ENCODE results near the gene MID2.
"Not testable (repeated sequence)": the region's sequence is repeated elsewhere in the genome, so short reads cannot be mapped to it uniquely, and the experiment has no call there.

MID2 gene

DNA sequence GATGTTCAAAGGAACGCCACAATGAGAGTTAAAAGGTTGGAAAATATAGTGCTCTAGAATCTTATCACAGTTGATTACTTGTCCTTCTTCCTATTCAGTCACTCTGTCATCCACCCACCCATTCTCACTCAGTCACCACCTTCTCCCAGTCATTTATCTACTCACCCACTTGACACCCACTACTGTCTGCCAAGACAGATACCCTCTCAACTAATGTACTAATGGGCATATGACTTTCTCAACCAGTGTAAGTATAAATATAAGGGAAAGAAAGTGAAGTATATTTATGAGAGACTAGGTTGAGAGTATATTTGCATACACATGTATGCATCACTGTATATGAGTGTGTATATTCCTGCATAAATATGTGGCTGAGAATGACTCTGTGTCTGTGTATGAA is 20.0 kb downstream of the MID2 start:
- no peak for DNase-seq

DNA sequence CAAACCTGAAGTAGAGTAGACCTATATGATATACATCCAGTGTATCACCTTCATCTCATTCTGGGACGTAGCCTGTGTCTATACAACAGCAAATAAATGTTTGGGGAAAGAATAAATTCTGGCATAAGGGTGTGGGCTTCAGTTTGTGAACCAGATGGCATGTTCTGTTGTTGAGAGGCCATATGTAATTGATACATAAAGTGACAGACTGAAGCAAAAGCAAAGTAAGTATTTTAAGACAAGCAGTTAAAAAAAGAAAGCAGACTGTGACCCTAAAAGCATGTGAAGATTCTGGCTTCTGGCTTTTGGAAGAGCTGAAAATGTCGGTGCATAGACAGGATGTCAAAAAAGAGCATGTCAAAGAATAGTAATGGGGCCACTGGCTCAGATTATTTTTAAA is 22.9 kb downstream of the MID2 start:
- DNase-seq = no peak

DNA sequence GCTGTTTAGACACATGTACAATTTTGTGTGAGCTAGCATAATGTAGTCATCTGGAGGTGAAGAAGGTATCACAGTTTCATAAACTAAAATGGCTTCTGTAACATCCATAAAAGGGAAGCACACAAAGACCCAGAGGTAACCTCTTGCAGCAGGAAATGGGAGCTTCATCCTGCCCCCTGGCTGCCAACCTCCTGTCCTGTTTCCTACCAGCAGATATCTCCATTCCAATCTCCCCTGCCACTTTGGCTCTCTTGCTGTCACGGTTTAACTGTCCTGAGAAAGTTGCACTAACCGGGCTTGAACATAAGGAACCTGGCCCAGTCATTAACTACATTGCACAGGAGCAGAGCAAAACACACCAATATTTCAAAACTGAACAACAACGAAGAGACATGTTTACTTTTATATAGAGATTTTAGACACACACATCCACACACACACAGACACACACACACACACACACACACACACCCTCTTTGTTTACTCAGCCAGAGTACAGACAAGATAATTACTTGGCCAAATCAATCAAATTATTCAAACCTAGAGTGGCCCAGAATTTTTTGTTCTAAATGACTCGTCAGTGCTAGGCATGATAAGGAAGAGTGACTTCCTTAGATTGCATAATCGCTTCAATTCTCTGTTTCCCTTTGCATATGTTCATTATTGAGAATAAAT is 24.2 kb downstream of the MID2 start:
- no peak for DNase-seq

DNA sequence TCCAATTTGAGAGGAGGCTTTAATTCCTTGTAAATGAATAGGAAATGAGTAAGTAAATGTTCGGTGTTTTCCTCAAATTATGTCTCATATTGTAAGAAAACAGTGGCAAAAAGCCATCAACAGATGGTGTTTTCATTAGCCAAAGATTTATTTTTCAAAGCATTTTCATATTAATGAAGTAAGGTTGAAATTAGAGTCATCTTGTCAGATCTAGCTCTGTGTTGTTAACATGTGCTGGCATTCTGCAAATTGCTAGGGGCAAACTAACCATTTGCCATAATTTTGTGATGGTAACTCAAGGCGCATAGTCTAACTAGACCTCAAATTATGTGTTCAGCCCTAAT is 24.7 kb downstream of the MID2 start:
- DNase-seq = no peak

DNA sequence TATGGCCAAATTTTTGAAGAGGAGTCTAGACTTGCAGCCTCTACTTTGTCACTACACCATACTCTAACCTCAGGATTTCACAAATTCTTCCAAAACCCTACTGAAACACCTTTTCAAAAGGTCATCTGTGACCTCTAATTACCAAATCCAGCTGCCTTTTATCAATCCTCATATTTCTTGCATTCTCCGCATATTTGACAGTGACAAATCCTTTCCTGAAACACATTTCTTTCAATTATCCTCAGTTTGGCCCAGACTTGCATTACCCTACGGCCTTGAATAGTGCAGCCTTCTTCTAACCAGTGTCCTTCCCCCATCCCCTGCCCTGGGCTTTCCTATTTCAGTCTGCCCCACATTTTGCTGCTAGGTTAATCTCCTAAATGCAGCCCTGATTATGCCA is 25.5 kb downstream of the MID2 start:
- DNase-seq = no peak

DNA sequence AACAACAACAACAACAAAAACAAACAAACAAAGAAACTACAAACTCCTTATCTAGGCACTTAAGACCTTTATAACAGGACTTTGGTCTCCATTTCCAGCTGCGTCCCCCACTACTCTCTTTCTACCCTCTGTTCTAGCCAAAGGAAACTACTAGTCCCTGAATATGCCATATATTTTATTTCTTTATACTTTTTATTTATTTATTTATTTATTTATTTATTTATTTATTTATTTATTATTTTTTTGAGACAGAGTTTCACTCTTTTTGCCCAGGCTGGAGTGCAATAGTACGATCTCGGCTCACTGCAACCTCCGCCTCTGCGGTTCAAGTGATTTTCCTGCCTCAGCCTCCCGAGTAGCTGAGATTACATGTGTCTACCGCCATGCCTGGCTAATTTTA is 26.0 kb downstream of the MID2 start:
- not testable (repeated sequence) for DNase-seq

DNA sequence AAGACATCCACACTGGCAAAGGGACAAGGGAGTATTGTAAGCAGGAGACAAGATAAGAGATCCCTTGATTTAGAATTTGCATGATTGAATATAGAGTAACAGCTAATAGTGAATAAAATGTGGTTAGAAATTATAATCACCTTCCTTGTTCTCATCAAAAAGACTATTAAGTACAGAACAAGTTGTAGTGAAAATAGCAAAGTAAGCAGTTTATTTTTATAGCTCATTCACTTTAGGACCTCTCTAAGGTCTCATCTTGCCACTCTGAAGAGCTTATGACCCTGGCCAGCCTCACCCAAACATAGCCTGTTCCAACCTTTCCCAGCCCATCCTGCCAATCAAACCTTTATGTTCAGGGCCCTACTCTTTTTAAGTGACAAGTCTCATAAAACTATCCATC is 30.6 kb downstream of the MID2 start:
- DNase-seq = no peak

DNA sequence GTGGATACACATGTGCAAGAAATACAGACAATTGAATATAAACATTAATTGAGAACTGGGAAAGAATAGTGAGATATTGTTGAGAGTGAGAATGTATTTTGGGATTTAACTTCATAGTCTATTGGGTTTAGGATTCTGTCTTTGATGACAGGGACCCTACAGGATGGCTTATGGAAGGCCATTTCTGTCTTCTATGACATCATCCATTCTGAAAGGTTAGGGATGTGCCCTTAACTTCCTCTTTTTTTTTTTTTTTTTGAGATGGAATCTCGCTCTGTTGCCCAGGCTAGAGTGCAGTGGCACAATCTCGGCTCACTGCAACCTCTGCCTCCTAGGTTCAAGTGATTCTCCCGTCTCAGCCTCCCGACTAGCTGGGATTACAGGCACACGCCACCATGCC is 31.4 kb downstream of the MID2 start:
- DNase-seq = not testable (repeated sequence)

DNA sequence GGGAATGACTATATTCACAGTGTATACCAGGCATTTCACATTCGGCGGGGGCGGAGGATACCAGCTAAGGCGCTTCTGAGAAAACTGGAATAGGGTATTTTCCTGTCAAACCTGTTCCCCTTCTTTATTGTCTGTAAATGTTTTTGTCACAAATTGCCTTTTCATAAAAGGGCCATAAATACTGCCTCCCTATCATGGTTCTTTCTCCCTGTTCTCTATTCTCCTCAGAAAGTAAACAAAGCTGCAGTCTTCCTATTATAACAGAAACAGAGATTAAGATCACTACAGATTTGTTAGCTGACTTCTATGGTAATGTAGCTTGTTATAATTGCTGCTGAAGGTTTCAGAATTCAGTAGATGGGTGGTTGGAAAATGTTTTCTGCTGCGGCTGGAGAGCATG is 32.2 kb downstream of the MID2 start:
- no peak for DNase-seq

DNA sequence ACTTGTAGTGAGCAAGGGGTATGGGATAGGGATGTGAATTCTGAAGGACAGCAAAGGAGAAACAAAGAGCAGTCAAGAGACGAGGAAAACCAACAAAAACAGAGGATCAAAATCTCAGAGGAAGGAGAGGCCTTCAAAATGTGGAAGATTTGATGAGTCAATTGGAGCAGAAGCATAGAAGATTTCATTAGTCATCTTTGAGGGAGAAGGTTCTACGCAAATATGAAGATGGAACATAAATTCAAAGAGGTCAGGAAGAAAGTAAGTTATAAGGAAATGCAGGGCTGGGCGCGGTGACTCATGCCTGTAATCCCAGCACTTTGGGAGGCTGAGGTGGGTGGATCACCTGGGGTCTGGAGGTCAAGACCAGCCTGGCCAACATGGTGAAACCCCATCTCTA is 35.4 kb downstream of the MID2 start:
- no peak for DNase-seq

DNA sequence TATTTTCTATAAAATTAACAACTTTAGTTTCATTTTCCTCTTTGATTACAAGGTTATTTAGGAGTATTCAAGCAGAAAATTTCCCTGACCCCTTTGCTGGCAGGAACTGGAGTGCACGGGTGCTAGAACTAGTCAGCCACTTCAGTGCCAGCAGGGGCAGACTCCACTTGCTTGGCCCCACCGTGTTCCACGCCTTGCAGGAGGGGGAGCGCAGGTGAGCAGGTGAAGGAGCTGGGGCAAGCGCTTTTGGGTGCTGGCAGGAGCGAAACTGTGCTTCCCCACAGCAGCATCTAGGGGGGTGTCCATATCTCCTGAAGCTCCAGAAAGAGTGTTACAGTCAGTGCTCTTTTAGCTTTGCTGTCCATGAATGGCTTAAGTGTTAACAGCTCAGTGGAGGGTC is 45.5 kb downstream of the MID2 start:
- DNase-seq = no peak

DNA sequence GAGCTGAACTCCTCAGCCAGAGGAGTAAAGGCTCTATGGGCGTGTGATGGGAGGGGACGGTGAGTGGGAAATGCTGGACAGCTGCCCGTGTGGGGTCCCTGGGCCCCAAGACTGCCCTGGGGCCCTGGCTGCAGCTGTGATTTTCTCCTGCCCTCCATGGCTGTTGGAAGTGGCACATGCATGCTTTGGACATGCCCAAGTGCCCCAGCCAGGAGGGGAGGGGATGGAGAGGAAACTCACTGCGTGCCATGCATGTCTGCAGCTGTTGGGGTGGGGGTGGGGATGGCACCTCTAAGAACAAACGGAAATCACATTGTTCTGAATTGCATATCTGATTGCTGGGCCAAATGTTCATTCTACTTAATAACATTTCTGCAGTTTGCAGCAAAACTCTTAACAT is 52.4 kb downstream of the MID2 start:
- DNase-seq = no peak

DNA sequence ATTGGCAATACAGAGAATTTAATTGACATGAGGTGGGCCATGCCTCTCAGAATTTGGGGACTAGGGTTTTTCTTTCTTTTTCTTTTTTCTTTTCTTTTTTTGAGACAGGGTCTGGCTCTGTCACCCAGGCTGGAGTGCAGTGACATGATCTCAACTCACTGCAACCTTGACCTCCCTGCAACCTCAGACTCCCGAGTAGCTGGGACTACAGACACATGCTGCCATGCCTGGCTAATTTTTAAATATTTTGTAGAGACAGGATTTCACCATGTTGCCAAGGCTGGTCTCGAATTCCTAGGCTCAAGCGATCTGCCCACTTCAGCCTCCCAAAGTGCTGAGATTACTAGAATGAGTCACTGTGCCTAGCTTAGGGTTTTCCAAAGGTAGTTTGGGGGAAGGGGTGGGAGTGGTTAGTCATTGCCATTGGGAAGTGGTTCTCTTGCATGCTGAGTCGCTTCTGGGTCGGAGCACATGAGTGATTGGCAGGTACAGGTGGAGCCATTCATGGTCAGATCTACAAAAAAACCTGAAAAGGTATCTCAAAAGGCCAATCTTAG is 54.5 kb downstream of the MID2 start:
- peak; percentile 4 for DNase-seq

DNA sequence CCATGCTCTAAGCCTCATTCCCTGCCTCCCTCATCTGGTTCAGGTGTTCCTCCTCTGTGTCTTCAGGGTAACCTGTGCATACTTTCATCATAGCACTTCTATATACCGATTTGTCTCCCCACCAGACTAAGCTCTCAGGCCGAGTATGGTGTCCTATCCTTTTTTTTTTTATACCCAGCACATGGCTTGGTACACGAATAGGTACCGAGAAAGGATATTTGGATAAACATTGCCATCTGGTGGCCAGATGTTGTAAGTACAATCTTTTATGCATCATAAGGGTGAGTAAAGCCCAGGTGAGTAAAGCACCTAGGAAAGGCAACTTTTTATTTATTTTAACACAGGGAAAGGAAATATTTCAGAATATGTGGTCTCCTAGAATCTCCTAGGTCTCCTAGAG is 68.4 kb downstream of the MID2 start:
- peak; percentile 3 for DNase-seq

DNA sequence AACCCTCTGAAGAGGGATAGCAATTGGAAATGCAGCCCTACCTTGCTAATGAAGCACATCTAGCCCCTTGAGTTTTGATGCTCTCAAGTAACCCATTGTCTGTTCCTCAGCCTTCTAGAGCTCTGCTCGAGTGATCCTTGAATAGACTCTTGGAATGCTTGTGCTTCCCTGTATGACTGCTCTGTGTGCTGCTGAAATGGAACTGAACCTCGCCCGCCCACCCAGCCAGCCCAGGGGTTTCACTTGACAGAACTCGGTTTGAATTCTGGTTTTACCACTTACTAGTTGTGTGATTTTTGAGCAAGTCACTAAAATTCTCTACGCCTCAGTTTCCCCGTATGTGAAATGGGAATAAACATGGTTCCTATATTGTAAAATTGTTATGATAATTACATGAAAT is 77.1 kb downstream of the MID2 start:
- DNase-seq = no peak

DNA sequence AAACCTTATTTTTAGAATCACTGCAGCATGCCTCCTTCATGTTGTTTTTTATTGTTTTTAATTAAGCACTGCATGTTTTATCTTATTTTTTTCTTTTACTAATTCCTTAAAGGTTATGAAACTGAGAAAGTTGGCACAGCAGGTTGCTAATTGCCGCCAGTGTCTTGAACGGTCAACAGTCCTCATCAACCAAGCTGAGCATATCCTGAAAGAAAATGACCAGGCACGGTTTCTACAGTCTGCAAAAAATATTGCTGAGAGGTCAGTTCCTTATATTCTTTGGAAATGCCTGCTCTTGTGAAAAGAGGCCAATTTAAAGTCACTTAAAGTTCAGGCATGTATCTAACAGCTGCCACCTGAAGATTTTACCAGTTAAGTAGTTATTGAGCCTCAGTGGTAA is 79.7 kb downstream of the MID2 start:
- DNase-seq = no peak

DNA sequence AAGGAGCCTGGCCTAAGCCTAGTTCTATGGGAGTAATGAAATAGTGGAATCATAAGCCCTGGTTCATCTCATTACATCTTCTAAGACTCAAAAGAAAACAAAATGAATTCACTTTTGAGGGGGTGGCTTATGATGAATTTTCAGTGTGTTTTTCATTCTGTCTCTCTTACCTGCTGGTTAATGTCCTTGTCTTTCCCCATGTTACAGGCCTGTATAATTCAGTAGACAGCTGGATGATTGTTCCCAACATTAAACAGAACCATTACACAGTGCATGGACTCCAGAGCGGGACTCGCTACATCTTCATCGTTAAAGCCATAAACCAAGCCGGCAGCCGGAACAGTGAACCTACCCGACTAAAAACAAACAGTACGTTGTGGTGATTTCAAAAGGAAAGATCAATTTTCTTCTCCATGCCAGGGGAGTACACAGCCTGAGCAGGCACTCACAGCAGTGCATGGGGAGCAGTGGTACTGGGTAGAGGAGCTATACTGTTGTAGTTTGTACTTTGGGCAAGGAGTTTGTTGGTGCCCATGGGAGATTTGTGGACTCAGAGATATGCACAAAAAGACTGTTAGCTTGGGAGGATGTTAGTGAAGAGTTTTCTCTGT is 98.6 kb downstream of the MID2 start:
- no peak for DNase-seq

DNA sequence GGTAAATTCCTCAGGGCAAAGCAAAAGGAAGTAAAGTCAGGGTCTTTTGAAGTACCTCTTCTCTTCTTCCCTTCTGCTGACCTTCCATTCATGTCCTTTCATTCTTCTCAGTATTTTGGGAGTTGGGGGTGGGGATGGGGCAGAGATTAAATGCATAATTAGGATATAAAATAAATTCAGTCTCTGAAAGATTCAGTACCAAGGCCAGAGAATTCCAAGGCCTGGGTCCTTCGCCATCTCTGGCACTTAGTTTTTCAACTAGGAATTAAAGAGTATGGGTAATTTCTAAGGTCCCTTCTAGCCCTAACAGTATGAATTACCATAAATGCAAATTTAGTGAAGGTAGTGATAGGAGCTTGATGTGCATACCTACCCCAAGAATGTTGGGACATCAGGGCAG is 108.6 kb downstream of the MID2 start:
- no peak for DNase-seq

DNA sequence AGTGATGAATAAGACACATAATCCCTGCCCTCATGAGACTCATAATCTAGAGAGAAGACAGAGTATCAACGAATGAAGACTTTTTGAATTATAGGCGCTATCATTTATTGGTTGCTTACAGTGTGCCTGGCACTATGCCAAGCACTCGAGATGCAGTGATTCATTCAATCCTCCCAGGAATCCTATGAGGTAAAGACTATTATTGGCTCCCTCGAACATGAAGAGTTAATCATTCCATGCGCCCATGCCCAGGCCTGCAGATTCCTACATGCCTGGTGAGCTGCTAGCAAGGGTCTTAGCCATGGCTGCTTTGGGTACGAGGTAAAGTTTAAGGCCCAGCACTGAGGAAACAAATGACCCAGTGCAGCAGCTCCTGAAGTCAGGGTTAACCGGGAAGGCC is 109.5 kb downstream of the MID2 start:
- DNase-seq = no peak

DNA sequence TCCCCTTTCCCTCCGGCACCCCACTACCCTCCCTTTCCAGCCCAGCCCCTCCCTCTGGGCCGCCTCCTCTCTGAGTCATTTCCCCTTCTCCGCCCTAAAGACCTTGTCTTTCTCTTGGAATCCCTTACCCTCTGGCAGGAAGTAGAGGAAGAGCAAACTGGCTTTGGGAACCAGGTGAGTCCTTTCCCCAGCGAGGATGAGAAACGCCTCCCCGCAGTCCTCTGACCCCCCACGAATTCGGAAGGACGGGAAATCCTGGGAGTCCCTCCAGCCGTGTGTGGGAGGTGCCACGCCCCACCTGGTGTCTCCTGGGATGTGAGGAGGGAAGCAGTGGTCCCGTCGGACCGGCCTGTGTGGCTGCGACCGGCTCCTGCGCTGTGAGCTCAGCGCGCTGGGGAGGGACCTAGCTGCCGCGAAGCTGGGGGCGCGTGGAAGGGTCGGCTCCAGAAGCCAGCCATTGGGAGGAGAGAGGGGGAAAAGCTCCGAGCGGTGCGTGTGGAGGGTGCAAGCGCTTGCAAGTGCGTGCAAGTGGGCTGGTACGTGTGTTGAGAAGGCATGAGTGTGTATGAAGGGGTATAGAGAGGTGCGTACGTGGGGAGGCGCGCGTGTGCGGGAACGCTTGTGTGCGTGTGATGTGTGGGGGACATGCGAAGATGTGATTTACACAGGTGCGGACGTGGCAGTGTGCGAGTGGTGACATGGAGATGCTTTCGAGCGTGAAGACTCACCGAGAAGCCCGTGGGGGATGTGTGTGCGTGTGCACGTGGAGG is 110.2 kb downstream of the MID2 start:
- DNase-seq = peak; percentile 14

DNA sequence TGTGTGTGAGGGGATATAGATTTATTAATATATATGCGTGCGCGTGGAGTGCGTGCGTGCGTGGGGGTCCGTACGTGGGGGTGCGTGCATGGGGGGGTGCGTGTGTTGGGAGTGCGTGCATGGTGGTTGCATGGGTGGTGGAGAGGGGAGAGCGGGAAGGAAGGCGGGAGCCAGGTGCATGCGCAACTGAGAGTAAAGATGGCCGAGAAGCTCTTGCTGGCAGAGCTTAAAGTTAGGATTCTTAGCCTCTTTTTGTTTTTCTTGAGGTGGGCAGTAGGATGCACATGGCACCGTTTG is 110.7 kb downstream of the MID2 start:
- DNase-seq = no peak

DNA sequence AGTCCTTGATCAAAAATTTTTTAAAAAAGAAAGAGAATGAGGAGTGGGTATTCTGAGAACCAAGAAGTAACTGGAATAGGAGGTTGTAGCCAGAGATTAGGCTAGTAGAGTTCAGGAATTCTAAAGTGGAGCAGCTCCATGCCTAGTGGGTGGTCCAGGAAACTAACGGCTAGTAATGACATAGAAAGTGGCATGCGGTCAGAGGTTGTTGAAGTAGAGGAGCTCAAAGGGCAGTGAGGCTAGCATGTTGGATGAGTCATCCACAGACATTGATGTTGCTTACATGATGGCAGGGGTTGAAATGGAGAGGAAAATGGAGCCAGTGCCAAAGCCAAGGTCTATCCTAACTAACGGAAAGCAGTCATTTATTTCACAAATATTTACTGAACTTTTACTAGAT is 114.4 kb downstream of the MID2 start:
- DNase-seq = no peak

DNA sequence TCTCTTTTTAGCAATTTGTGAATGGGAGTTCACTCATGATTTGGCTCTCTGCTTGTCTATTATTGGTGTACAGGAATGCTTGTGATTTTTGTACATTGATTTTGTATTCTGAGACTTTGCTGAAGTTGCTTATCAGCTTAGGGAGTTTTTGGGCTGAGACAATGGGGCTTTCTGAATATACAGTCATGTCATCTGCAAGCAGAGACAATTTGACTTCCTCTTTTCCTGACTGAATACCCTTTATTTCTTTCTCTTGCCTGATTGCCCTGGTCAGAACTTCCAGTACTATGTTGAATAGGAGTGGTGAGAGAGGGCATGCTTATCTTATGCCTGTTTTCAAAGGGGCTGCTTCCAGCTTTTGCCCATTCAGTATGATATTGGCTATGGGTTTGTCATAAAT is 129.7 kb downstream of the MID2 start:
- DNase-seq = not testable (repeated sequence)

DNA sequence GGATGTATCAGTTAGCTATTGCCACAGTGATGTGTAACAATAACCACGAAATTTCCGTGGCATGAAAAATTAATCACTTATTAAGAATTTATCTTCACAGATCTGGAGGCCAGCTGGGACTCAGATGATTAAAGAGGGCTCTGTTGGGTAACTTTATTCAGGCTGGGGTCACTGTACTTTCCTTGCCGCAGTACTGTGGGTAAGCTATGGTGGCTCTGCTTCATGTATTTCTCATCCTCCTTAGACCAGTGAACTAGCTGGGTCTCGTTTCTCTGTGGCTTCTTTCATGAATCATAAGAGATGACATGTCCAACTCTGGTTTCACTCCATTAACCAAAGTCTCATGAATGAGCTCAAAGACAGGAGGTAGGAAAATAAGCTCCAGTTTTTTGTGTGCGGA is 143.0 kb downstream of the MID2 start:
- DNase-seq = no peak

DNA sequence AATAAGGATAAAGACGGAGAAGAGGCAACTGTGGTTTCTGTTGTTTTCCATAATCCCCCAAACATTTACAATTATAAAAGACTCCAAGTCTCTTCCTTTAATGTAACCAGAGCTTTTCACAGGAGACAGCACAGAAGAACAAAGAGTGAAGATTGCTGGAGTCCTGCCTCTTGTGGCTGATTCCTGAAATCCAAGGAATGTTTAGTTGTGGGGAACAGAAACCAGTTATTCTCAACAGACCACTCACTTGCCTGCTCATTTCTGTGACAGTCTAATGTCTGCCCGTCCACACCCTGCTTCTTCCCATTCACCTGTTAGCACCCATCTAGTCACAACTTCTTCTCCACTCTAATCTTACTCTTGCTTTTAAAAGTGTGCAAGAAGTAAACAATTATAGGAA is 144.4 kb downstream of the MID2 start:
- DNase-seq = no peak

Data from NCI-H226 (cell line).